ENCODE data around the gene PAPPA2.

Gene PAPPA2

DNA sequence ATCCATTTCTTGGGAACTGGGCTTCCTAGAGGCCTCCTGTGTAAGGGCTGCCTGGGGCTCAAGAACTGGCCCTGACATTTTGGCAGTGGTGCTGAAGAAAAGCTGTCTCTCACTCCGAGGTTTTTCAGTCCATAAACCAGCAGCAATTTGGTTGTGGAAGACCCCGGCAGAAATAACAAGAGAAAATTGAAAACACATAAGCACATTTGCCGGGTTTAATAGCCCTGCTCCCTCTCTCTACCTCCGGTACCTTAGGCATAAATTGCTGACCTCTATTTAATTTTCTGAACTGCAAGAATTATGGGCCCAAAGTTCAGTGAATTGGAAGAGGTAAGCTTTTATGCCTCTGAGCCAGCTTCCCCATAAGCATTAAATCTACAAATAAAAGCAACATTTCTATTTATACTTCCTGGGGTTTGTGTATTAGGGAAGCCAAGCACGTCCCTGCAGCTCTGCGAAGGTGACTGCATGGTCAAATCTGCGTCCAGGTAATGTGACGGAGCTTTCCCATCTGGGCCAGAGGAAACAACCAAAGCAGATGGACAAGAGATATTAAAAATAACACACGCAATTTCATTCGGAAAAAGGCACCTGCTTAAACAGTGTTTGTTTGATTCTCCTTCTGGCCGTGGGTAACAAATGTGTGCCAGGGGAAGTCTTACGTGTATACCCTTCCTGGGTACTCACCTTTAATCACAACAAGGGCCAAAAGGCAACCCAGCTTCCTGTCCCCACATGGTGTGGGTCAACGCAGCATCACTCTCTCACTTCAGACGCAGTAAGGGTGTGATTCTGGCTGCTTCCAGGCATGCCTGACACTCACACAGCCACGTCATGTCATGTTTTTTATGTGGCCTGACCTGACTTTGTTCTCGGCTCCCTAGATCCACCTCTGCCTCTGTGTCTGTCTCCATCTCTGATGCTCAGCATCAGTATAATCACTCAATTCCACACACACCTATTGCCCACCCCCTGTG, 69.2 kb downstream of the PAPPA2 start:
- Histone ChIP-seq H3K4me3 (no peak overlapping the region), H3K9ac (no peak overlapping the region), H3K27ac (no peak overlapping the region), H3K36me3 (no peaks in the 10 kb centered on the region), H3K27me3 (no peaks in the 10 kb centered on the region), H3K4me2 (no peak overlapping the region), H4K20me1 (no peaks in the 10 kb centered on the region), H3K4me1 (no peaks in the 10 kb centered on the region), H3K9me3 (no peaks in the 10 kb centered on the region)
- TF ChIP-seq Cebpa-rat (IDR thresholded peaks at IDR 0.05) = no peak

- Histone ChIP-seq H3K27ac (no peak overlapping the region), H3K9ac (no peak overlapping the region), H3K27me3 (no peaks in the 10 kb centered on the region), H3K4me1 (no peaks in the 10 kb centered on the region), H4K20me1 (no peaks in the 10 kb centered on the region), H3K4me2 (no peak overlapping the region), H3K4me3 (no peak overlapping the region), H3K36me3 (no peaks in the 10 kb centered on the region), H3K9me3 (no peaks in the 10 kb centered on the region)
- TF ChIP-seq Cebpa-rat (IDR thresholded peaks at IDR 0.05) = no peak
Measured at GRCh38 chr1:176533020-176533419, 70.0 kb downstream of the PAPPA2 start.

GRCh38 chr1:176536588-176536987, 73.6 kb downstream of the PAPPA2 start:
- Histone ChIP-seq H3K27me3 (no peaks in the 10 kb centered on the region), H3K27ac (no peak overlapping the region), H3K36me3 (no peaks in the 10 kb centered on the region), H3K9me3 (no peaks in the 10 kb centered on the region), H3K4me1 (no peaks in the 10 kb centered on the region), H3K4me3 (no peak overlapping the region), H3K4me2 (no peak overlapping the region), H4K20me1 (no peaks in the 10 kb centered on the region), H3K9ac (no peak overlapping the region)
- no peak for TF ChIP-seq Cebpa-rat (IDR thresholded peaks at IDR 0.05)

- Histone ChIP-seq H3K9me3 (no peaks in the 10 kb centered on the region), H3K9ac (no peak overlapping the region), H3K36me3 (no peaks in the 10 kb centered on the region), H3K4me2 (no peak overlapping the region), H3K4me1 (no peaks in the 10 kb centered on the region), H3K27me3 (no peaks in the 10 kb centered on the region), H4K20me1 (no peaks in the 10 kb centered on the region), H3K4me3 (no peak overlapping the region), H3K27ac (no peak overlapping the region)
- TF ChIP-seq Cebpa-rat (IDR thresholded peaks at IDR 0.05) = no peak
Measured at GRCh38 chr1:176539018-176539417, 76.0 kb downstream of the PAPPA2 start.

DNA sequence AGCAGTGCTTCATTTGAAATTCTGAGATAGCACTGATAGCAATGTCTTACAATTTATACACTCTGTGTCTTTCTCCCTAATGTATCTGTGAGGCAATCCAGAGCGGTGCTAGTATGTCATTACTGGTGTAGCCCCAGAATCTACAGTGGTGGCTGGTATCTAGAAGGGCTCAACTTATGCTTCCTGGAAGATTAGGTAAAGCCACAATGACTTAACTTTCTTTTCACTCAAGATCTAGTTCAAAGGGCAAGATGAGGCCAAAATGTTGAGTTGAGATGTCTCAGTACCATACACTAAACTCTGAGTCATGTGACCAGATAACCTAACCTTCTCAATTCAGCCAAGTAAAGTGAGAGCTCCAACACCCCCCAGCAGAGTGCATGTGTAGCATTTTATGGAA, 77.5 kb downstream of the PAPPA2 start:
- Histone ChIP-seq H3K4me1 (no peaks in the 10 kb centered on the region), H3K4me2 (no peak overlapping the region), H4K20me1 (no peaks in the 10 kb centered on the region), H3K36me3 (no peaks in the 10 kb centered on the region), H3K9me3 (no peaks in the 10 kb centered on the region), H3K9ac (no peak overlapping the region), H3K4me3 (no peak overlapping the region), H3K27me3 (no peaks in the 10 kb centered on the region), H3K27ac (no peak overlapping the region)
- no peak for TF ChIP-seq Cebpa-rat (IDR thresholded peaks at IDR 0.05)

DNA sequence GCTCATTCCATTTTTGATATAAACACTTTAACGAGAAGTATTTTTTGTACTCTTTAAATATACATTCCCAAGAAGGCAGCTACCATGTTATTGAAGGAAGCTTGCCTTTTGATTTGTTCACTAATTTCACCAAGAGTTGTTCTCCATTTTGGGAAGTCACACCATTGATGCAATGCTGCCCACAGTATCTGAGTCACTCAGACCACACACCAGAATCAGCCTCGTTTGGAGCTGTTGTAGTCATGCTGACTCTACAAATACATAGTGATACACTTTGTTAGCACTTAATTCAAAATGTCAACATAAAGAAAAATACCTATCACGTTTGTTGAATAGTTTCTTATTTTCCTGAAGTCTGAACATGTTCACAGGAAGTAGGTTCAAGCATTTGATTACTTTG, 78.7 kb downstream of the PAPPA2 start:
- no peaks in the 10 kb centered on the region for H4K20me1 ChIP-seq
- no peaks in the 10 kb centered on the region for H3K9me3 ChIP-seq
- TF ChIP-seq Cebpa-rat (IDR thresholded peaks at IDR 0.05) = no peak
- no peak overlapping the region for H3K9ac ChIP-seq
- no peaks in the 10 kb centered on the region for H3K4me1 ChIP-seq
- H3K4me2 ChIP-seq = no peak overlapping the region
- H3K27ac ChIP-seq = no peak overlapping the region
- H3K27me3 ChIP-seq = no peaks in the 10 kb centered on the region
- no peaks in the 10 kb centered on the region for H3K36me3 ChIP-seq
- H3K4me3 ChIP-seq = no peak overlapping the region

DNA sequence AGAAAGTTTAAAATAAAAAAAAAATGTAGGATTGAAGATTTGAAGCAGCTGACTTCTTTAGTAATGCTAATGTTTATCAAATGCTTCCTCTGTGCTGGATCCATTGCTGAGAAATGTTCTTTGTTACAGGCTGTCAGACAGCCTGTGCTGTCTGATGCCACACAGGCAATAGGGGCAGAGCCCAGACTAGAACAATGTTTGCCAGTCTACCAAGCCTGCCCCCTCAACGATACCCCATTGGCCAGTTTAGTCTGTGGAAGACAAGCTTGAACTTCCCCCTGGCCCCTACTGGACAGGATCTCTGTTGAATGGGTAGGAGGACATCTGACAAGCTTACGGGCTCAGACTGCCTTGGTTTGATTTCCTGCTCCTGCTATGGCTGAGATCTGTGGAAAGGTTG, 79.4 kb downstream of the PAPPA2 start:
- Histone ChIP-seq H3K4me2 (no peak overlapping the region), H3K9me3 (no peaks in the 10 kb centered on the region), H4K20me1 (no peaks in the 10 kb centered on the region), H3K36me3 (no peaks in the 10 kb centered on the region), H3K4me3 (no peak overlapping the region), H3K9ac (no peak overlapping the region), H3K27me3 (no peaks in the 10 kb centered on the region), H3K4me1 (no peaks in the 10 kb centered on the region), H3K27ac (no peak overlapping the region)
- TF ChIP-seq Cebpa-rat (IDR thresholded peaks at IDR 0.05) = no peak

DNA sequence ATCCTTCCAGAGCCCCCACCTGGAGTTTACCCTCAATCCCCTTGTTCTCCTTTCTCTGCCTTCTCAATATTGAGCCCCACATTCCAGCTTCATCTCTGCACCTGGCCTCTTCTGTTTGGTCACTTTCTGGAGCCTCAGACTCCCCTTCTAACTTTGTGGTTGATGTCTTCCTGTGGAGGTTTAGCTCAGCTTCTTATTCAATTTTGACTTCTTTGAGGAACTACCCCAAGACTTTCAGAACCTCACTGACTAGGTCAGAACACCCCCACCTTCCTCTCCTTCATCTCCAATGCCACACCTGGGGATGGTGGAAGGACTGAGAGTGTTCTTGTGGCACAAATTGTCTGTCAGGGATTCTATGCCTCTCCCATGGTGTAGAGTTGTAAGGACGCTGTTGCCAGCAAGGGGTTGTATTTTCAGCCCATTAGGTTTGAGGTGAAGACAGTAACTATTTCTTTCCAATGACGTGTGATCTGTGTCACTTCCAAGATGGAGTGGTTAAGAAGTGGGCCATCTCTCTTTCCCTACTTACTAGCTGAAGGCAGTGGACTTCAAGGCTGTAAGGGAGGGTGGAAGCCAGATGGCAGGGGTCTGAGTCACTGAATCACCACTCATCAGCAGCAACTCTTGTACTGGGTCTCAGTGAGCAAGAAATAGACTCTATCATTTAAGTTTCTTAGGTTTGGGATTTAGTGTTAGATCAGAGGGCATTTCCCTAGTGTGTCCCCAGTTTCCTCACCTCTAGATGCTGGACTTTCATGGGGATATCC, 80.6 kb downstream of the PAPPA2 start:
- H3K36me3 ChIP-seq = no peaks in the 10 kb centered on the region
- no peak overlapping the region for H3K27ac ChIP-seq

GRCh38 chr1:176545034-176545639, 82.2 kb downstream of the PAPPA2 start:
- no peaks in the 10 kb centered on the region for H3K27me3 ChIP-seq
- H3K9ac ChIP-seq = no peak overlapping the region
- no peaks in the 10 kb centered on the region for H3K36me3 ChIP-seq
- H3K27ac ChIP-seq = no peak overlapping the region
- no peaks in the 10 kb centered on the region for H3K4me1 ChIP-seq
- H3K4me2 ChIP-seq = no peak overlapping the region
- no peak overlapping the region for H3K4me3 ChIP-seq
- no peaks in the 10 kb centered on the region for H3K9me3 ChIP-seq
- H4K20me1 ChIP-seq = no peaks in the 10 kb centered on the region
- no peak for TF ChIP-seq Cebpa-rat (IDR thresholded peaks at IDR 0.05)

More for the DNA sequence above, 80.6 kb downstream of the PAPPA2 start:
- Histone ChIP-seq H3K27me3 (no peaks in the 10 kb centered on the region), H4K20me1 (no peaks in the 10 kb centered on the region), H3K4me3 (no peak overlapping the region), H3K4me2 (no peak overlapping the region), H3K4me1 (no peaks in the 10 kb centered on the region), H3K9me3 (no peaks in the 10 kb centered on the region), H3K9ac (no peak overlapping the region)
- TF ChIP-seq Cebpa-rat (IDR thresholded peaks at IDR 0.05) = no peak

DNA sequence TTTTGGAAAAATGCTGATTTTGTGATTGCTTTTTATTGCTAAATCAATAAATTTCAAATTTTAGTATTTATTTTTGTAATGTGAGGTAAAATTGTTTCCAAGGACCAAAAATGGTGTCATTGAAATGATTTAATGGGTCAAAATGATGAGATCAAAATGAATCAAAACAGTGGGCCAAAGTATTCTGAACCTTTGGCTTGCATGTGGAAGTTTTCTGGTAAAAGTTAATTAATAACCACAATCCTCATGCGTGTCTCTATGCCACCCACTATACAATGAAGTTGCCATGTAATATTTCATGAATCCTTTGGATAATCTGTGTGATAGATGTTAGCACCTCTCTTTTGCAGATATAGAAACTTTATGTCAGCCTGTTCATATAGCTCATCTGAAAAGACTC, 83.8 kb downstream of the PAPPA2 start:
- TF ChIP-seq Cebpa-rat (IDR thresholded peaks at IDR 0.05) = no peak
- Histone ChIP-seq H4K20me1 (no peaks in the 10 kb centered on the region), H3K36me3 (no peaks in the 10 kb centered on the region), H3K4me3 (no peak overlapping the region), H3K9ac (no peak overlapping the region), H3K4me2 (no peak overlapping the region), H3K9me3 (no peaks in the 10 kb centered on the region), H3K4me1 (no peaks in the 10 kb centered on the region), H3K27ac (no peak overlapping the region), H3K27me3 (no peaks in the 10 kb centered on the region)
